HepG2 (cell line): ENCODE measurements around the gene DDC. TPM values are rescaled to one million over a fixed set of nuclear protein-coding genes. Genes with fewer than 3 reads are reported as not detected.

Experiments used
- ATAC-seq: fragments of 200-7000 bp; cut with Tn5 transposase; 3 replicates; pipeline ENCODE4 v1.9.1; 2020; ENCODE audit warnings: mild to moderate bottlenecking, moderate library complexity
- BruUV-seq: library from RNA; stranded (reverse); fragments of 400-500 nt; replicated peaks from 2 replicates; lab custom pipeline; 2021; lab: Mats Ljungman, UMichigan
- CTCF ChIA-PET: fragments of 300-600 bp; formaldehyde crosslinking; extraction: SDS; loops from one replicate; lab custom pipeline; 2021; ENCODE audit warnings: low total read pairs, inconsistent platforms, low intra/inter-chr PET ratio; lab: Yijun Ruan, JAX
- POLR2A ChIA-PET: fragments of 350-600 bp; sonication (Branson Sonifier 250); formaldehyde crosslinking; loops from one replicate; lab custom pipeline; 2020; ENCODE audit warnings: antibody characterized with exemption, inconsistent platforms; lab: Yijun Ruan, JAX
- DNase-seq: peaks from one replicate; pipeline ENCODE4 v3.0.0-alpha.2; 2015; ENCODE audit warnings: low spot score
- FAIRE-seq: peaks from 3 replicates; lab custom pipeline; 2011; peaks lifted over from hg19 to GRCh38; lab: Jason Lieb, UNC
- H2AFZ ChIP-seq: one replicate; pipeline ENCODE4 v1.6.1; 2011; ENCODE audit warnings: low read length, inconsistent platforms
- H3K27ac ChIP-seq: fragments of 300-600 bp; 3 replicates; pipeline ENCODE4 v1.8.0; 2011; ENCODE audit warnings: mixed run types, mild to moderate bottlenecking, mixed read lengths, low read length, inconsistent platforms; ENCODE audit not compliant: insufficient read depth; ENCODE audit errors: extremely low read length
- H3K27me3 ChIP-seq, 2 experiments: fragments of 200-600 bp in 1 of 2; 2 replicates in 1 of 2; 3 replicates in 1 of 2; pipeline versions ENCODE4 v1.6.0 to v1.8.0; 2011; ENCODE audit warnings: low read length in 2 of 2, mild to moderate bottlenecking in 2 of 2, moderate library complexity in 2 of 2, inconsistent platforms in 1 of 2; ENCODE audit not compliant: insufficient read depth in 2 of 2, control insufficient read depth in 1 of 2
- H3K36me3 ChIP-seq, 2 experiments: fragments of 200-600 bp in 1 of 2; replicated peaks in 1 of 2; 2 replicates in 1 of 2; 3 replicates in 1 of 2; pipeline versions ENCODE4 v1.5.1 to v1.8.0; 2011; ENCODE audit warnings: low read length in 2 of 2, inconsistent platforms in 1 of 2; ENCODE audit not compliant: insufficient read depth in 2 of 2, control insufficient read depth in 1 of 2
- H3K4me1 ChIP-seq: 2 replicates; pipeline ENCODE4 v1.5.1; 2012; ENCODE audit warnings: low read length, inconsistent platforms; ENCODE audit not compliant: insufficient read depth
- H3K4me2 ChIP-seq: 2 replicates; pipeline ENCODE4 v1.6.0; 2011; ENCODE audit warnings: low read depth, low read length, inconsistent platforms
- H3K4me3 ChIP-seq, 3 experiments: fragments of 200-600 bp in 1 of 3; sonication (generic), shearing (Covaris generic) in 1 of 3; replicated peaks in 1 of 3; 2 replicates each; pipeline ENCODE4 v1.5.1; 2011 to 2016; ENCODE audit warnings: low read length in 3 of 3, inconsistent platforms in 2 of 3, low read depth in 2 of 3, mild to moderate bottlenecking in 2 of 3, control low read depth in 1 of 3, mixed read lengths in 1 of 3; ENCODE audit not compliant: insufficient read depth in 1 of 3
- H3K79me2 ChIP-seq: one replicate; pipeline ENCODE4 v1.6.1; 2011; ENCODE audit warnings: low read length, inconsistent platforms; ENCODE audit not compliant: insufficient read depth
- H3K9ac ChIP-seq: 2 replicates; pipeline ENCODE4 v1.6.0; 2011; ENCODE audit warnings: mild to moderate bottlenecking, low read depth, low read length, inconsistent platforms; ENCODE audit not compliant: insufficient read depth
- H3K9me3 ChIP-seq: 2 replicates; pipeline ENCODE4 v1.5.1; 2012; ENCODE audit warnings: mild to moderate bottlenecking, low read length
- H4K20me1 ChIP-seq: 2 replicates; pipeline ENCODE4 v1.6.0; 2011; ENCODE audit warnings: inconsistent platforms, mild to moderate bottlenecking, low read length, moderate library complexity; ENCODE audit not compliant: insufficient read depth
- REPIN1 ChIP-seq: sonication (generic); formaldehyde crosslinking; IDR thresholded peaks from 2 replicates; pipeline ENCODE4 v1.8.0; 2022; ENCODE audit warnings: missing genetic modification reagents, low read depth, mild to moderate bottlenecking, borderline replicate concordance
- ZSCAN12 ChIP-seq: sonication (generic); formaldehyde crosslinking; IDR thresholded peaks from 2 replicates; pipeline ENCODE4 v1.9.0; 2021; ENCODE audit warnings: mild to moderate bottlenecking, missing genetic modification reagents
- WGBS: methylation state at CpG from one replicate; pipeline ENCODE4 v1.1.6; 2017; ENCODE audit warnings: low lambda C conversion rate; 5-methylcytosine and 5-hydroxymethylcytosine counted together
- in situ Hi-C: cut with HindIII; loops from 2 replicates; pipeline ENCODE4 v1.10.0; 2017; ENCODE audit warnings: low pct_unique_long_range_greater_than_20kb; ENCODE audit not compliant: extremely low pct_ligation_motif_present
- intact Hi-C: fragments of 100-400 bp; cut with micrococcal nuclease; formaldehyde crosslinking; loops from one replicate; pipeline ENCODE4 v1.10.0; 2022; ENCODE audit not compliant: unreplicated experiment
- polyA plus RNA-seq, 8 experiments: library from polyadenylated mRNA; depleted of rRNA in 3 of 8; stranded (reverse) in 7 of 8; unstranded in 1 of 8; fragments of >200 nt; fragmentation: Illumina TruSeq in 4 of 8; extraction: Trizol in 4 of 8; gene quantifications; 2 replicates each; pipeline versions ENCODE4 v1.2.1 to v1.2.3, GENCODE V29; 2011 to 2016; ENCODE audit warnings: low read depth in 4 of 8, missing spikeins in 1 of 8, mixed read lengths in 1 of 8; ENCODE audit not compliant: insufficient read depth in 1 of 8
- total RNA-seq, 5 experiments: library from RNA; depleted of rRNA; stranded (reverse); fragments of >200 nt; fragmentation: Illumina TruSeq; extraction: Trizol; gene quantifications; 2 replicates each; pipeline ENCODE4 v1.2.3, GENCODE V29; 2016; ENCODE audit warnings: low read depth in 1 of 5
- TF ChIP-seq, protein P1 (sequence below): sonication (generic); formaldehyde crosslinking; IDR thresholded peaks from 2 replicates; pipeline ENCODE4 v1.4.0; 2020; ENCODE audit warnings: low read depth, mild to moderate bottlenecking, missing genetic modification reagents
- TF ChIP-seq, protein P2 (sequence below): sonication (generic); formaldehyde crosslinking; IDR thresholded peaks from 2 replicates; pipeline ENCODE4 v1.4.0; 2020; ENCODE audit warnings: mild to moderate bottlenecking, missing genetic modification reagents

DDC gene
- total and polyA plus RNA-seq, 2 of the 13 experiments (the other 11 are each of a cell fraction or from before 2014, with no cell fraction given), result 11.7 to 93.3 TPM

DNA sequence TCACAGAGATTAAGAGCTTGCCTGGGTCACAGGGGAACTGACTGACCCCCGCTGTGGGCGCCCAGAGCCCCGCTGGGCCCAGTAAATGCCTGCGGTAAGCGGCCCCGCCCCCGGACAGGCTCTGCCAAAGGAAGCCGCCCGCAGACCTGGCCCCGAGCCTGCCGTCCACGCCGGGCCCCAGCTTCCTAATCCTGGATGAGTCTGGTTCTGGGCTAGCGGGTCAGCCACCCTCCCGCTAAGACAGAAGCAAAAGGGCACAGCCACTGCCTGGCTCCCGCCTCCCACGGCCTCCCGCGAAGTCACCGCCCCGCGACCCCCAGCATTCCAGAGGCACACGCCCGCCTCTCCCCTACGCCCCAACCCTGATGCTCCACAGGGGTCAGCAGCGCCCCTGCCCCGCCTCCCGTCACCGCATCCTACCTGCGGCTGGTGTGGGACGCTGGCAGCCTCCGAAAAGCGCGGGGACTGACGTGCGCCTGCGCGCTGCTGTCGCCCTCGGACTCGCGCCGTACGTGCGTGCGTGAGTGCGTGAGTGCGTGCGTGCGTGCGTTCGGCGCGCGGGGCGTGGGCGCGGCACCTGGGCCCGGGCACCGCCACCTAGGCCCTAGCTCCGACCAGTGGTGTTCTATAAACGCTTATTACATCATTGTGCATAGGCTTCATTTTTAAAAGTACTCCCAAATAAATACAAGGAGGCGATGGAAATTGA, 115.2 kb downstream of the DDC start, which contains the start of gene FIGNL1:
Gene FIGNL1, minus strand, starts transcription at position 470 of the 709 bp plus-strand sequence. CDS start 3,063 bp downstream, outside the sequence.
- FAIRE-seq, result no peak
- peak within 1 kb of the TSS; percentile 72 to 96 (median 90) for H3K4me3 ChIP-seq
- intact Hi-C loops (no loop called here), in situ Hi-C loops (loop anchor here (25.0 kb wide), 1 partner anchor 687 kb away; no protein-coding TSS in a partner anchor)
- ATAC-seq, result peak; percentile 98
- H3K9me3 ChIP-seq, result no peaks in the 10 kb centered on the region
- H3K79me2 ChIP-seq, result peaks cover 8% of the 10 kb centered on the region
- peak within 1 kb of the TSS; percentile 51 for H3K27ac ChIP-seq
- H3K36me3 ChIP-seq, result peaks cover 2 to 9% of the 10 kb centered on the region in 2 experiments; a peak in 2 of 5 replicates
- no peaks in the 10 kb centered on the region for H4K20me1 ChIP-seq
- DNase-seq, result peak; percentile 61
- peak within 1 kb of the TSS; percentile 75 for H3K4me2 ChIP-seq
- H3K4me1 ChIP-seq, result peaks cover 38% of the 10 kb centered on the region
- POLR2A ChIA-PET, result interaction anchor here (1.4 kb wide), 1 partner anchor 14 kb away, joined by 4 read pairs; no protein-coding TSS in a partner anchor
- CTCF ChIA-PET, result no interaction called here
- BruUV-seq, result no TSS peak
- no peaks in the 10 kb centered on the region for H3K27me3 ChIP-seq
- WGBS, result 6% methylated on average over 10 of the region's 63 CpGs
- H2AFZ ChIP-seq, result no peak within 1 kb of the TSS
- H3K9ac ChIP-seq, result peak within 1 kb of the TSS; percentile 70
- no peak for TF ChIP-seq ZSCAN12 (CRISPR knock-in tag)
- TF ChIP-seq, protein P1, sequence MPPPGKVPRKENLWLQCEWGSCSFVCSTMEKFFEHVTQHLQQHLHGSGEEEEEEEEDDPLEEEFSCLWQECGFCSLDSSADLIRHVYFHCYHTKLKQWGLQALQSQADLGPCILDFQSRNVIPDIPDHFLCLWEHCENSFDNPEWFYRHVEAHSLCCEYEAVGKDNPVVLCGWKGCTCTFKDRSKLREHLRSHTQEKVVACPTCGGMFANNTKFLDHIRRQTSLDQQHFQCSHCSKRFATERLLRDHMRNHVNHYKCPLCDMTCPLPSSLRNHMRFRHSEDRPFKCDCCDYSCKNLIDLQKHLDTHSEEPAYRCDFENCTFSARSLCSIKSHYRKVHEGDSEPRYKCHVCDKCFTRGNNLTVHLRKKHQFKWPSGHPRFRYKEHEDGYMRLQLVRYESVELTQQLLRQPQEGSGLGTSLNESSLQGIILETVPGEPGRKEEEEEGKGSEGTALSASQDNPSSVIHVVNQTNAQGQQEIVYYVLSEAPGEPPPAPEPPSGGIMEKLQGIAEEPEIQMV (CRISPR knock-in tag), result no peak; the same call in none of the 2 replicates
- TF ChIP-seq, protein P2, sequence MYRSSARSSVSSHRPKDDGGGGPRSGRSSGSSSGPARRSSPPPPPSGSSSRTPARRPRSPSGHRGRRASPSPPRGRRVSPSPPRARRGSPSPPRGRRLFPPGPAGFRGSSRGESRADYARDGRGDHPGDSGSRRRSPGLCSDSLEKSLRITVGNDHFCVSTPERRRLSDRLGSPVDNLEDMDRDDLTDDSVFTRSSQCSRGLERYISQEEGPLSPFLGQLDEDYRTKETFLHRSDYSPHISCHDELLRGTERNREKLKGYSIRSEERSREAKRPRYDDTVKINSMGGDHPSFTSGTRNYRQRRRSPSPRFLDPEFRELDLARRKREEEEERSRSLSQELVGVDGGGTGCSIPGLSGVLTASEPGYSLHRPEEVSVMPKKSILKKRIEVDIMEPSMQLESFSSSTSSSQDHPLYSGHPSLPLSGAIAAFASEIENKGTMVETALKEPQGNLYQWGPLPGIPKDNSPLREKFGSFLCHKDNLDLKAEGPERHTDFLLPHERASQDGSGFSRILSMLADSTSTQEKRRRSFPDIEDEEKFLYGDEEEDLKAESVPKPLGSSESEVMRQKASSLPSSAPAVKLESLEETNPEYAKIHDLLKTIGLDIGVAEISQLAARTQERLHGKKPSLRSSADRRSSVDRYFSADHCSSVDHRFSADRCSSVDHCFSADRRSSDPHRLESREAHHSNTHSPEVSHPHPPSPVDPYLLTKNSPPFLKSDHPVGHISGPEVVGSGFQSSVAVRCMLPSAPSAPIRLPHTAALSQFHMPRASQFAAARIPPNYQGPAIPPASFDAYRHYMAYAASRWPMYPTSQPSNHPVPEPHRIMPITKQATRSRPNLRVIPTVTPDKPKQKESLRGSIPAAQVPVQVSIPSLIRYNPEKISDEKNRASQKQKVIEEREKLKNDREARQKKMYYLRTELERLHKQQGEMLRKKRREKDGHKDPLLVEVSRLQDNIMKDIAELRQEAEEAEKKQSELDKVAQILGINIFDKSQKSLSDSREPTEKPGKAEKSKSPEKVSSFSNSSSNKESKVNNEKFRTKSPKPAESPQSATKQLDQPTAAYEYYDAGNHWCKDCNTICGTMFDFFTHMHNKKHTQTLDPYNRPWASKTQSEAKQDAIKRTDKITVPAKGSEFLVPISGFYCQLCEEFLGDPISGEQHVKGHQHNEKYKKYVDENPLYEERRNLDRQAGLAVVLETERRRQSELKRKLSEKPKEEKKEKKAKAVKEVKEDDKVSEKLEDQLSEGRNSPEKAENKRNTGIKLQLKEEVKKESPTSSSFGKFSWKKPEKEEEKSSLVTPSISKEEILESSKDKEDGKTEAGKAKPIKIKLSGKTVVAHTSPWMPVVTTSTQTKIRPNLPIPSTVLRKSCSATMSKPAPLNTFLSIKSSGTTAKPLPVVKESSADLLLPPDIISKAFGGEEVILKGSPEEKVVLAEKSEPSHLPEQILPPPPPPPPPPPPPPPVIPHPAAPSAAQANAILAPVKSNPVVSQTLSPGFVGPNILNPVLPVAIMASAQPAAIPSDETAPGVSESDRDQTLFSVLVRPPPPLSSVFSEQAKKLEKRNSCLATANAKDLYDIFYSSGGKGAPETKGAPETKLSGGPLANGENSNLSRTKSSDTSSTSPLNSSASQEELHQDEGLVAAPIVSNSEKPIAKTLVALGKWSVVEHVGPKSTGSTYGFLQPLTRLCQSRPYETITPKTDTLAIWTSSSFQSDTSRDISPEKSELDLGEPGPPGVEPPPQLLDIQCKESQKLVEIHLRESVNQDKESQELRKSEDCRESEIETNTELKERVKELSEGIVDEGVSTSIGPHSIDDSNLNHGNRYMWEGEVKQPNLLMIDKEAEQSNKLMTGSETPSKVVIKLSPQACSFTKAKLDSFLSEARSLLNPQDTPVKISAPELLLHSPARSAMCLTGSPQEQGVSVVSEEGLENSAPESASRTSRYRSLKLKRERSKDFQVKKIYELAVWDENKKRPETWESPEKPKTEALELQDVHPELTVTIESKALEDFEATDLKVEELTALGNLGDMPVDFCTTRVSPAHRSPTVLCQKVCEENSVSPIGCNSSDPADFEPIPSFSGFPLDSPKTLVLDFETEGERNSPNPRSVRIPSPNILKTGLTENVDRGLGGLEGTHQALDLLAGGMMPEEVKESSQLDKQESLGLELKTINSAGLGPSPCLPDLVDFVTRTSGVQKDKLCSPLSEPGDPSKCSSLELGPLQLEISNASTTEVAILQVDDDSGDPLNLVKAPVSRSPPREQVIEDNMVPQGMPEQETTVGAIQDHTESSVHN (CRISPR knock-in tag), result peak; percentile 42; the same call in 1 of the 2 replicates
- TF ChIP-seq REPIN1 (CRISPR knock-in tag), result peak; percentile 79; the same call in 1 of the 2 replicates
